Measurements from ENCODE around the gene FOXN4. TPM values are rescaled to one million over a fixed set of nuclear protein-coding genes. Genes with fewer than 3 reads are reported as not detected.
A peak's percentile ranks its signal among the peaks of the same experiment; 100 is the strongest.

Gene FOXN4
- total and polyA plus RNA-seq, 2 experiments from 2014 or later, result not detected

GRCh38 chr12:109309381-109310246 lies 530 bp upstream of the FOXN4 start:
- Histone ChIP-seq H4K20me1 (ENCODE audit: insufficient read depth) (no peaks in the 10 kb centered on the region), H3K27ac (no peak overlapping the region), H3K9ac (no peak overlapping the region), H3K4me1 (ENCODE audit: insufficient read depth) (no peaks in the 10 kb centered on the region), H3K9me2 (ENCODE audit: insufficient read depth) (no peaks in the 10 kb centered on the region), H3K9me3 (ENCODE audit: low read depth) (no peaks in the 10 kb centered on the region), H3K79me2 (ENCODE audit: insufficient read depth) (no peaks in the 10 kb centered on the region), H3F3A (ENCODE audit: insufficient read depth) (no peaks in the 10 kb centered on the region), H3K27me3 (replicated peaks; ENCODE audit: insufficient read depth) (peaks cover 62% of the 10 kb centered on the region), H2AFZ (peak overlapping the region; percentile 65), H3K4me2 (ENCODE audit: unreplicated experiment) (peak overlapping the region; percentile 28), H3K36me3 (ENCODE audit: low read depth) (no peaks in the 10 kb centered on the region), H3K4me3 (peak overlapping the region; percentile 60)
- DNase-seq, result peak; percentile 17
- in situ Hi-C loops (cut with MboI), result no loop called here
- TF ChIP-seq EZH2phosphoT487 (IDR thresholded peaks at IDR 0.05; ENCODE audit: insufficient read depth, low read depth) (no peak), EZH2 (IDR thresholded peaks at IDR 0.05; ENCODE audit: insufficient read depth, poor library complexity, severe bottlenecking) (no peak)
- WGBS, 2 experiments (ENCODE audit: low coverage in 1 of 2, low lambda C conversion rate in 2 of 2, missing lambda C conversion rate in 2 of 2), result 0 to 1% methylated on average over 23 to 29 of the region's 99 CpGs

GRCh38 chr12:109307051-109307450 lies 2.0 kb downstream of the FOXN4 start:
- in situ Hi-C loops (cut with MboI), result no loop called here
- Histone ChIP-seq H3K4me2 (ENCODE audit: unreplicated experiment) (no peak overlapping the region), H3K36me3 (ENCODE audit: low read depth) (no peaks in the 10 kb centered on the region), H2AFZ (no peak overlapping the region), H3K4me1 (ENCODE audit: insufficient read depth) (no peaks in the 10 kb centered on the region), H3K79me2 (ENCODE audit: insufficient read depth) (no peaks in the 10 kb centered on the region), H3F3A (ENCODE audit: insufficient read depth) (no peaks in the 10 kb centered on the region), H3K4me3 (no peak overlapping the region), H3K9me3 (ENCODE audit: low read depth) (no peaks in the 10 kb centered on the region), H3K9me2 (ENCODE audit: insufficient read depth) (no peaks in the 10 kb centered on the region), H4K20me1 (ENCODE audit: insufficient read depth) (no peaks in the 10 kb centered on the region), H3K9ac (no peak overlapping the region), H3K27ac (no peak overlapping the region), H3K27me3 (replicated peaks; ENCODE audit: insufficient read depth) (peaks cover 71% of the 10 kb centered on the region)
- WGBS, 2 experiments (ENCODE audit: low coverage in 1 of 2, low lambda C conversion rate in 2 of 2, missing lambda C conversion rate in 2 of 2), result 54 to 60% methylated on average over 9 of the region's 9 CpGs
- TF ChIP-seq EZH2 (IDR thresholded peaks at IDR 0.05; ENCODE audit: insufficient read depth, poor library complexity, severe bottlenecking) (no peak), EZH2phosphoT487 (IDR thresholded peaks at IDR 0.05; ENCODE audit: insufficient read depth, low read depth) (no peak)
- DNase-seq, result no peak

GRCh38 chr12:109305547-109305946 lies 3.5 kb downstream of the FOXN4 start:
- Histone ChIP-seq H3K9me3 (ENCODE audit: low read depth) (no peaks in the 10 kb centered on the region), H3K4me1 (ENCODE audit: insufficient read depth) (no peaks in the 10 kb centered on the region), H3K27ac (no peak overlapping the region), H3K36me3 (ENCODE audit: low read depth) (no peaks in the 10 kb centered on the region), H3K79me2 (ENCODE audit: insufficient read depth) (no peaks in the 10 kb centered on the region), H3F3A (ENCODE audit: insufficient read depth) (no peaks in the 10 kb centered on the region), H3K4me2 (ENCODE audit: unreplicated experiment) (no peak overlapping the region), H3K9ac (no peak overlapping the region), H4K20me1 (ENCODE audit: insufficient read depth) (no peaks in the 10 kb centered on the region), H3K27me3 (replicated peaks; ENCODE audit: insufficient read depth) (peaks cover 57% of the 10 kb centered on the region), H3K4me3 (no peak overlapping the region), H2AFZ (no peak overlapping the region), H3K9me2 (ENCODE audit: insufficient read depth) (no peaks in the 10 kb centered on the region)
- TF ChIP-seq EZH2 (IDR thresholded peaks at IDR 0.05; ENCODE audit: insufficient read depth, poor library complexity, severe bottlenecking), result no peak
- no peak for TF ChIP-seq EZH2phosphoT487 (IDR thresholded peaks at IDR 0.05; ENCODE audit: insufficient read depth, low read depth)
- in situ Hi-C loops (cut with MboI), result no loop called here
- no peak for DNase-seq
- 70 to 72% methylated on average over 6 of the region's 6 CpGs for WGBS, 2 experiments (ENCODE audit: low coverage in 1 of 2, low lambda C conversion rate in 2 of 2, missing lambda C conversion rate in 2 of 2)

DNA sequence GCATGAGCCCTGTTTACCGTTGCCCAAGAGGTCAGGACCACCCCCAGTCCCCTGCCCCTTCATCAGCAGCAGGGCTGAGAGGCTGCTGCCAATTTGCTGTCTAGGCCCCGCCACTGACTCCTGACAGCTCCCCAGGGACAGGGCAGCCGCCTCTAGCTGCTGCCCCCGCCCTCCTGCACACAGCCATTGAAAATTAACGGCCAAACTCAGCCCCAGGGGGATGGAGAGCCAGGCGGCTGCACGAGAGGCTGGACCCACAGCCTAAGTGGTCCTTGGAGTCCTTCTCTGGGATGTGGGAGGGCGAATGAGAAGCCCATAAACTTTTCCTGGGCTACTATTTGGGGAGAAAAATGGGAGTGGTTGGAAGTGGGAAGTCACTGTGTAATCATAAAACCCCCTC lies 4.6 kb downstream of the FOXN4 start:
- Histone ChIP-seq H3F3A (ENCODE audit: insufficient read depth) (no peaks in the 10 kb centered on the region), H3K79me2 (ENCODE audit: insufficient read depth) (no peaks in the 10 kb centered on the region), H3K4me3 (no peak overlapping the region), H3K4me1 (ENCODE audit: insufficient read depth) (no peaks in the 10 kb centered on the region), H2AFZ (no peak overlapping the region), H3K27ac (no peak overlapping the region), H3K9ac (no peak overlapping the region), H4K20me1 (ENCODE audit: insufficient read depth) (no peaks in the 10 kb centered on the region), H3K9me3 (ENCODE audit: low read depth) (no peaks in the 10 kb centered on the region), H3K36me3 (ENCODE audit: low read depth) (no peaks in the 10 kb centered on the region), H3K27me3 (replicated peaks; ENCODE audit: insufficient read depth) (peaks cover 50% of the 10 kb centered on the region), H3K4me2 (ENCODE audit: unreplicated experiment) (no peak overlapping the region), H3K9me2 (ENCODE audit: insufficient read depth) (no peaks in the 10 kb centered on the region)
- WGBS, 2 experiments (ENCODE audit: low coverage in 1 of 2, low lambda C conversion rate in 2 of 2, missing lambda C conversion rate in 2 of 2), result 4 to 5% methylated on average over 8 of the region's 8 CpGs
- in situ Hi-C loops (cut with MboI), result no loop called here
- no peak for DNase-seq
- no peak for TF ChIP-seq EZH2 (IDR thresholded peaks at IDR 0.05; ENCODE audit: insufficient read depth, poor library complexity, severe bottlenecking)
- TF ChIP-seq EZH2phosphoT487 (IDR thresholded peaks at IDR 0.05; ENCODE audit: insufficient read depth, low read depth), result no peak

Measured in GM23248 (cell line).